ENCODE measurements around the gene ATP9B.

DNA sequence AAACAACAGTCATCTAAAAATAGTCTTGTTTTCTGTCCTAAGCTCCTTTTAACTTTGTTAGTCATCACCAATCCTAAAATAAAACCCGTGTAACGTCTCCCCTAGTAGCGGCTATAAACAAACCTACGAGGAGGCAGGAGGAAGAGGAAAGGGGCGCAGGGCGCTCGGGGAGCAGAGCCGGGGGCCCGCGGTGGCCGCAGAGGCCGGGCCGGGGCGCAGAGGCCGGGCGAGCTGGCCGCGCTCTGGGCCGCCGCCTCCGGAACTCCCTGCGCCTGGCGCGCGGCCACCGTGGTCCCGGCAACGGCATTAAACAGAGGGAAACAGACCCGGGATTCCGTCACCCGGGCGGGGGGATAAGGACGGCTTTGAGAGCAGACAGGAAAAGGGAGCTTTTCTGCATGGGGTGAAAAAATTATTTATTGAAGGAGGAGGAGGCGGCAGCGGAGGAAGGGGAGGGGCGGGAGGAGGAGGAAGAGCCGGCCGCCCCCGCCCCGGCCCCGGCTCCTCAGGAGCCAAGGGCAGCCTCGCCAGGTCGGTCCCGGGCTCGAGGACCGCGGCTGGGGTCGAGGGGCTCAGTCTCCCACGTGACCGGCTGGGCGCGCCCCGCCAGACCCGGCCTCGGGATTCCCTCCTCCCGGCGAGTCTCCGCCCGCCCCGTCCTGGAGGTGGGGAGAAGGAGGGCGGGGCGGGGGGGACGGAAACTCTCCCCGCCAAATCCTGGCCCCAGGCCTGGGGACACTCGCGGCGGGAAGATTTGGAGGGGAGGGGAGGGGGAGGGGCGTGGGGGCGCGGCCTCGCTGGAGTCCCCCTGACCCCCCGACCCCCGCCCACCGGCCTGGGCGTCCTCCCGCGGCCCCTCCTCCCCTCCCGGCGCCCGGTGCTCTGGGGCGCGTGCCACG lies 324.7 kb downstream of the ATP9B start:
- TF ChIP-seq CTCF (IDR thresholded peaks at IDR 0.05) (no peak), POLR2A (IDR thresholded peaks at IDR 0.05) (no peak)

Data from right lobe of liver (tissue), 4 donors.